Natural killer cell (primary cell): ENCODE measurements around the gene ODF2. TPM values are rescaled to one million over a fixed set of nuclear protein-coding genes. Genes with fewer than 3 reads are reported as not detected.

Source experiments
- ATAC-seq, 3 donors: fragments of 150-1000 bp in 2 of 3; fragments of 200-7000 bp in 1 of 3; cut with Tn5 transposase; 1 replicate in 1 of 3; 2 replicates in 2 of 3; pipeline ENCODE4 v1.10.0; 2021; ENCODE audit warnings: mild to moderate bottlenecking in 2 of 3, moderate library complexity in 2 of 3
- DNase-seq, 2 donors: peaks; one replicate each; pipeline versions ENCODE4 v3.0.0 to v3.0.0-alpha.2; 2013 to 2021; ENCODE audit warnings: mixed read lengths in 1 of 2
- H3K27ac ChIP-seq: one replicate; pipeline ENCODE4 v1.5.1; 2013; ENCODE audit warnings: mild to moderate bottlenecking, low read length
- H3K27me3 ChIP-seq: one replicate; pipeline ENCODE4 v1.6.1; 2013; ENCODE audit warnings: low read length; ENCODE audit not compliant: control insufficient read depth, insufficient read depth
- H3K36me3 ChIP-seq: one replicate; pipeline ENCODE4 v1.6.1; 2013; ENCODE audit warnings: low read length; ENCODE audit not compliant: control insufficient read depth, insufficient read depth
- H3K4me1 ChIP-seq: one replicate; pipeline ENCODE4 v1.6.1; 2013; ENCODE audit warnings: low read length; ENCODE audit not compliant: control insufficient read depth, insufficient read depth
- H3K4me3 ChIP-seq: one replicate; pipeline ENCODE4 v1.5.1; 2013; ENCODE audit warnings: low read length
- H3K9me3 ChIP-seq: one replicate; pipeline ENCODE4 v1.6.1; 2013; ENCODE audit warnings: low read length; ENCODE audit not compliant: control insufficient read depth, insufficient read depth
- H3K27ac Mint-ChIP-seq, 2 donors: one replicate each; pipeline ENCODE4 v1.8.0; 2022; ENCODE audit warnings: mild to moderate bottlenecking in 2 of 2, mixed read lengths in 2 of 2, moderate library complexity in 1 of 2
- H3K27me3 Mint-ChIP-seq, 2 donors: one replicate each; pipeline ENCODE4 v1.8.0; 2022; ENCODE audit warnings: low read depth in 2 of 2, mixed read lengths in 2 of 2
- H3K36me3 Mint-ChIP-seq: one replicate; pipeline ENCODE4 v1.8.0; 2022; ENCODE audit warnings: mixed read lengths
- H3K4me1 Mint-ChIP-seq, 2 donors: one replicate each; pipeline ENCODE4 v1.8.0; 2022; ENCODE audit warnings: mixed read lengths in 2 of 2
- H3K4me3 Mint-ChIP-seq: one replicate; pipeline ENCODE4 v1.8.0; 2022; ENCODE audit warnings: mild to moderate bottlenecking, moderate library complexity, mixed read lengths
- H3K9me3 Mint-ChIP-seq, 2 donors: one replicate each; pipeline ENCODE4 v1.8.0; 2022; ENCODE audit warnings: mixed read lengths in 2 of 2
- CTCF ChIP-seq: fragments of 200-600 bp; IDR thresholded peaks from one replicate; pipeline ENCODE4 v1.8.0; 2022; ENCODE audit warnings: antibody characterized with exemption
- WGBS: methylation state at CpG from one replicate; pipeline ENCODE4 v1.1.7; 2013; ENCODE audit warnings: missing lambda C conversion rate; ENCODE audit not compliant: insufficient coverage; 5-methylcytosine and 5-hydroxymethylcytosine counted together
- intact Hi-C: fragments of 100-400 bp; cut with micrococcal nuclease; formaldehyde crosslinking; loops from one replicate; pipeline ENCODE4 v1.14.2; 2022
- total RNA-seq, 4 donors: library from RNA; stranded (reverse); fragments of 120-200 nt in 1 of 4; gene quantifications; one replicate each; pipeline versions ENCODE4 v1.2.3 to v1.2.4, GENCODE V29; 2013 to 2022

Gene ODF2
- total RNA-seq, 3 donors from 2014 or later (not counting 1 experiment from before 2014, with no cell fraction given): 36.4 to 44.4 (median 37.5) TPM

GRCh38 chr9:128528445-128529160, 72.8 kb downstream of the ODF2 start:
- Mint-ChIP-seq H3K27me3 (no peaks in the 10 kb centered on the region), H3K36me3 (no peaks in the 10 kb centered on the region), H3K9me3 (no peaks in the 10 kb centered on the region), H3K4me1 (no peaks in the 10 kb centered on the region), H3K27ac (no peak overlapping the region), H3K4me3 (no peak overlapping the region)
- Histone ChIP-seq H3K36me3 (peaks cover 65% of the 10 kb centered on the region), H3K27me3 (no peaks in the 10 kb centered on the region), H3K4me1 (no peaks in the 10 kb centered on the region), H3K9me3 (no peaks in the 10 kb centered on the region), H3K27ac (no peak overlapping the region), H3K4me3 (no peak overlapping the region)
- WGBS: 94% methylated on average over 14 of the region's 15 CpGs
- DNase-seq: no peak
- intact Hi-C loops: no loop called here
- no peak for ATAC-seq
- no peak for TF ChIP-seq CTCF

- Histone ChIP-seq H3K9me3 (no peaks in the 10 kb centered on the region), H3K4me1 (no peaks in the 10 kb centered on the region), H3K4me3 (no peak overlapping the region), H3K36me3 (peaks cover 69% of the 10 kb centered on the region), H3K27ac (no peak overlapping the region), H3K27me3 (no peaks in the 10 kb centered on the region)
- H3K4me1 Mint-ChIP-seq: no peaks in the 10 kb centered on the region
- no peak overlapping the region for H3K4me3 Mint-ChIP-seq
- intact Hi-C loops: no loop called here
- TF ChIP-seq CTCF: no peak
- H3K27me3 Mint-ChIP-seq: no peaks in the 10 kb centered on the region
- H3K36me3 Mint-ChIP-seq: no peaks in the 10 kb centered on the region
- H3K9me3 Mint-ChIP-seq: no peaks in the 10 kb centered on the region
- 85% methylated on average over 4 of the region's 4 CpGs for WGBS
- DNase-seq (no peak), ATAC-seq (no peak)
- no peak overlapping the region for H3K27ac Mint-ChIP-seq
Measured at GRCh38 chr9:128529191-128529590, 73.4 kb downstream of the ODF2 start.

- intact Hi-C loops: no loop called here
- ATAC-seq (no peak), DNase-seq (no peak)
- 97% methylated on average over 4 of the region's 4 CpGs for WGBS
- H3K4me1 ChIP-seq: no peaks in the 10 kb centered on the region
- H3K9me3 ChIP-seq: no peaks in the 10 kb centered on the region
- Mint-ChIP-seq H3K4me1 (no peaks in the 10 kb centered on the region), H3K9me3 (no peaks in the 10 kb centered on the region), H3K27me3 (no peaks in the 10 kb centered on the region), H3K27ac (peak overlapping the region in 1 of 2 donors; percentile 53), H3K36me3 (peaks cover 8% of the 10 kb centered on the region), H3K4me3 (no peak overlapping the region)
- no peak overlapping the region for H3K4me3 ChIP-seq
- H3K27me3 ChIP-seq: no peaks in the 10 kb centered on the region
- H3K36me3 ChIP-seq: peaks cover 59% of the 10 kb centered on the region
- H3K27ac ChIP-seq: no peak overlapping the region
- TF ChIP-seq CTCF: no peak
Measured at GRCh38 chr9:128532581-128532980, 76.8 kb downstream of the ODF2 start.
